Measurements from ENCODE around the gene BRCC3.

The BRCC3 gene

GRCh38 chrX:155046811-155047528 is 24.3 kb upstream of the BRCC3 start:
- H3K4me1 ChIP-seq = peaks cover 3% of the 10 kb centered on the region
- in situ Hi-C loops (cut with MboI; ENCODE audit: low sequenced_read_pairs) = loop anchor here (25.0 kb wide), 1 partner anchor 910 kb away; the partner anchor contains the start of gene OPN1LW

GRCh38 chrX:155048977-155049619 is 22.2 kb upstream of the BRCC3 start:
- H3K9me3 ChIP-seq = no peaks in the 10 kb centered on the region
- H3K4me3 ChIP-seq = no peak overlapping the region
- H3K36me3 ChIP-seq (replicated peaks) = no peaks in the 10 kb centered on the region
- peaks cover 9% of the 10 kb centered on the region for H3K4me1 ChIP-seq
- peak; percentile 52 to 85 for DNase-seq (ENCODE audit: low spot score in 2 of 2)
- in situ Hi-C loops (cut with MboI; ENCODE audit: low sequenced_read_pairs) = loop anchor here (25.0 kb wide), 1 partner anchor 912 kb away; the partner anchor contains the start of gene OPN1LW
- no peaks in the 10 kb centered on the region for H3K27me3 ChIP-seq (ENCODE audit: low read depth)

More at GRCh38 chrX:155046811-155047528, 24.3 kb upstream of the BRCC3 start:
- Histone ChIP-seq H3K36me3 (replicated peaks) (no peaks in the 10 kb centered on the region), H3K4me3 (no peak overlapping the region), H3K27me3 (ENCODE audit: low read depth) (no peaks in the 10 kb centered on the region), H3K9me3 (no peaks in the 10 kb centered on the region)
- no peak for DNase-seq (ENCODE audit: low spot score in 2 of 2)

GRCh38 chrX:155052738-155053498 is 18.4 kb upstream of the BRCC3 start:
- in situ Hi-C loops (cut with MboI; ENCODE audit: low sequenced_read_pairs) = loop anchor here (25.0 kb wide), 1 partner anchor 291 kb away; the partner anchor contains the start of genes DKC1 and GAB3
- Histone ChIP-seq H3K36me3 (replicated peaks) (no peaks in the 10 kb centered on the region; the same call in 1 of the 2 replicates), H3K27me3 (ENCODE audit: low read depth) (no peaks in the 10 kb centered on the region), H3K4me1 (peaks cover 12% of the 10 kb centered on the region), H3K4me3 (no peak overlapping the region), H3K9me3 (no peaks in the 10 kb centered on the region)
- no peak for DNase-seq (ENCODE audit: low spot score in 2 of 2)

DNA sequence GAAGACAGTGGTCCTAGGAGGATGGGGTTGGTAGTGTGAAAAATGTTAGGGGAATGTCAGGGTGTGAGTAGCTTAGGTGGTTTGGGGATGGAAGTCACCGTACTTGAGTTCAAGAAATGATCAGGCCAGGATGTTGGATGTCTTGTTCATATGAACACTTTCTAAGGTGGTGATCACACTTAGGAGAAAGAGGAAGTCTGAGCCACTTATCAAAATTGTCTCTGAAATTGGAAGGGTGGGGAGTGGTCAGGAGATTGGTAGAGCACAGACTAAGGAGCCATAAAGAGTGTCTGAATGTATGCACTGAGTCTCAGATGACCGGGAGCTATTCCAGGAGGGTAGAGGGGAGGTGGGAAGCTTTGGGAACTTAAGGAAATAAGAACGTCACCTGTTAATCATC is 17.7 kb upstream of the BRCC3 start:
- H3K27me3 ChIP-seq (ENCODE audit: low read depth) = no peaks in the 10 kb centered on the region
- in situ Hi-C loops (cut with MboI; ENCODE audit: low sequenced_read_pairs) = loop anchor here (25.0 kb wide), 1 partner anchor 291 kb away; the partner anchor contains the start of genes DKC1 and GAB3
- no peak for DNase-seq (ENCODE audit: low spot score in 2 of 2)

DNA sequence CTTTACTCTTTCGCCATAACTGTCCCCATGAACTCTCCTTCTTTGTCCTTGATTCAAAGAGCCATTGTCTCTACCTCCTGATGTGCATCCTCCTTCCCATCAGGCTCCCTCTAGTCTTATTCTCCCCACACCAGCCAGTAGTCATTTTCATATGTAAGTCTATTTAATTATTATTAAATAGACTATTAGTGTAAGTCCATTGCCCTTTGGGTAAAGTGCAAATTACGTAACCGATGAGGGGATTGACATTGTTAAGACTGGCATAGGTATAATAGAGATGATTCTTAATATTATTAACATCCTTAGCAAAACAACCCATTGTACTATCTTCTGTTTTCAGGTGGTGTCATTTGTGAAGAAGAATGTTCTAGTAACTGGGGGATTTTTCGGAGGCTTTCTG is 17.1 kb upstream of the BRCC3 start:
- in situ Hi-C loops (cut with MboI; ENCODE audit: low sequenced_read_pairs) = loop anchor here (25.0 kb wide), 1 partner anchor 292 kb away; the partner anchor contains the start of genes DKC1 and GAB3
- no peak for DNase-seq (ENCODE audit: low spot score in 2 of 2)
- H3K4me3 ChIP-seq = no peak overlapping the region
- H3K4me1 ChIP-seq = peaks cover 12% of the 10 kb centered on the region
- H3K9me3 ChIP-seq = no peaks in the 10 kb centered on the region
- H3K27me3 ChIP-seq (ENCODE audit: low read depth) = no peaks in the 10 kb centered on the region
- no peaks in the 10 kb centered on the region; the same call in none of the 2 replicates for H3K36me3 ChIP-seq (replicated peaks)

More for the DNA sequence above, 17.7 kb upstream of the BRCC3 start:
- no peak overlapping the region for H3K4me3 ChIP-seq
- no peaks in the 10 kb centered on the region; the same call in none of the 2 replicates for H3K36me3 ChIP-seq (replicated peaks)
- peaks cover 12% of the 10 kb centered on the region for H3K4me1 ChIP-seq
- no peaks in the 10 kb centered on the region for H3K9me3 ChIP-seq

GRCh38 chrX:155055494-155055893 is 15.8 kb upstream of the BRCC3 start:
- H3K9me3 ChIP-seq = no peaks in the 10 kb centered on the region
- peaks cover 6% of the 10 kb centered on the region for H3K36me3 ChIP-seq (replicated peaks)
- H3K4me1 ChIP-seq = peaks cover 12% of the 10 kb centered on the region
- no peak for DNase-seq (ENCODE audit: low spot score in 2 of 2)
- no peaks in the 10 kb centered on the region for H3K27me3 ChIP-seq (ENCODE audit: low read depth)
- in situ Hi-C loops (cut with MboI; ENCODE audit: low sequenced_read_pairs) = loop anchor here (5.0 to 25.0 kb wide), 2 partner anchors 73 to 293 kb away; partner anchors contain the start of genes DKC1 and GAB3
- no peak overlapping the region for H3K4me3 ChIP-seq

GRCh38 chrX:155056471-155056870 is 14.8 kb upstream of the BRCC3 start:
- Histone ChIP-seq H3K4me3 (no peak overlapping the region), H3K36me3 (replicated peaks) (peaks cover 12% of the 10 kb centered on the region), H3K4me1 (peaks cover 10% of the 10 kb centered on the region), H3K27me3 (ENCODE audit: low read depth) (no peaks in the 10 kb centered on the region), H3K9me3 (no peaks in the 10 kb centered on the region)
- in situ Hi-C loops (cut with MboI; ENCODE audit: low sequenced_read_pairs) = loop anchor here (5.0 to 25.0 kb wide), 2 partner anchors 74 to 294 kb away; partner anchors contain the start of genes DKC1 and GAB3
- no peak for DNase-seq (ENCODE audit: low spot score in 2 of 2)

GRCh38 chrX:155056877-155057792 is 14.2 kb upstream of the BRCC3 start:
- no peaks in the 10 kb centered on the region for H3K9me3 ChIP-seq
- DNase-seq (ENCODE audit: low spot score in 2 of 2) = peak; percentile 77 to 82
- peaks cover 8% of the 10 kb centered on the region for H3K4me1 ChIP-seq
- in situ Hi-C loops (cut with MboI; ENCODE audit: low sequenced_read_pairs) = loop anchor here (5.0 to 25.0 kb wide), 2 partner anchors 75 to 295 kb away; partner anchors contain the start of genes DKC1 and GAB3
- H3K4me3 ChIP-seq = no peak overlapping the region
- peaks cover 18% of the 10 kb centered on the region for H3K36me3 ChIP-seq (replicated peaks)
- no peaks in the 10 kb centered on the region for H3K27me3 ChIP-seq (ENCODE audit: low read depth)

- Histone ChIP-seq H3K9me3 (no peaks in the 10 kb centered on the region), H3K4me3 (no peak overlapping the region), H3K36me3 (replicated peaks) (peaks cover 24% of the 10 kb centered on the region), H3K4me1 (peaks cover 3% of the 10 kb centered on the region), H3K27me3 (ENCODE audit: low read depth) (no peaks in the 10 kb centered on the region)
- in situ Hi-C loops (cut with MboI; ENCODE audit: low sequenced_read_pairs) = loop anchor here (25.0 kb wide), 1 partner anchor 299 kb away; the partner anchor contains the start of genes DKC1 and GAB3
- DNase-seq (ENCODE audit: low spot score in 2 of 2) = no peak
Measured at GRCh38 chrX:155061760-155062159, 9.5 kb upstream of the BRCC3 start.

DNA sequence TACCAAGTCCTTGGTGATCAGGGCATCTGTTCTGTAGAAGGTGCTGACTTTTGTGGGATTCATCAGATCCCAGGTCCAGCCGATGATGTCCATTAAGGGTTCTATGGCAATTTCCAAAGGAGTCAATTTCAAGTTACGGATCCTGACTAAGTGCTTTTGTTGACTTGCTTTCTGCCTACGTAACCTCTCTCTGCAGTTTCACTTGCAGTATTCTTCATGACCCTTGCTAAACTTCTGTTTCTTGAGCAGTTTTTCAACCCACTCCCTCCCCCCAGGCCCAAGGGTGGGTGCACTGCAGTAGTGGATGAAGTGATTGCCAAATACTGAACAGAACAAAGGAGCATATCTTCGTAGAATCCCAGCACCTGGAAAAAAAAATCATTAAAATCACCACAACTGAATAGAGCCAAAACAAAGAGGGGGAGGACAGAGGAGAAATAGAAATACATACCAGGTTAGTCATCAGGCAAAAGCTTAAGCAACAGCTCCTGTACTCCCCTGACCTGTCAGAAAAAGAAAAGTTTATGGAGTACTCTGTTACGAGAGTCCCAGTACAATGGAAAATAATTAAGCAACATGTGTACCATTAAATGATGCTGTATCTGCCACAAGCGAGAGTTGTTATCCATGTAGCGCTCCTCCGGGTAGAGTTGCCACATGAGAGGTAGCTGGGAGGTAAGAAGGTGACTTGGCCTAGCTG is 6.1 kb upstream of the BRCC3 start:
- H3K4me3 ChIP-seq = no peak overlapping the region
- in situ Hi-C loops (cut with MboI; ENCODE audit: low sequenced_read_pairs) = loop anchor here (25.0 kb wide), 1 partner anchor 303 kb away; the partner anchor contains the start of genes DKC1 and GAB3
- no peak for DNase-seq (ENCODE audit: low spot score in 2 of 2)
- peaks cover 20% of the 10 kb centered on the region for H3K36me3 ChIP-seq (replicated peaks)
- H3K27me3 ChIP-seq (ENCODE audit: low read depth) = no peaks in the 10 kb centered on the region
- peaks cover 8% of the 10 kb centered on the region for H3K4me1 ChIP-seq
- H3K9me3 ChIP-seq = no peaks in the 10 kb centered on the region

GRCh38 chrX:155068165-155068564 is 3.1 kb upstream of the BRCC3 start:
- DNase-seq (ENCODE audit: low spot score in 2 of 2) = no peak
- peaks cover 6% of the 10 kb centered on the region; the same call in 1 of the 2 replicates for H3K36me3 ChIP-seq (replicated peaks)
- peaks cover 8% of the 10 kb centered on the region for H3K4me1 ChIP-seq
- no peaks in the 10 kb centered on the region for H3K9me3 ChIP-seq
- H3K4me3 ChIP-seq = no peak overlapping the region
- in situ Hi-C loops (cut with MboI; ENCODE audit: low sequenced_read_pairs) = loop anchor here (25.0 kb wide), 1 partner anchor 306 kb away; the partner anchor contains the start of genes DKC1 and GAB3
- no peaks in the 10 kb centered on the region for H3K27me3 ChIP-seq (ENCODE audit: low read depth)

- in situ Hi-C loops (cut with MboI; ENCODE audit: low sequenced_read_pairs) = loop anchor here (25.0 kb wide), 1 partner anchor 307 kb away; the partner anchor contains the start of genes DKC1 and GAB3
- peak overlapping the region; percentile 66 for H3K4me3 ChIP-seq
- H3K27me3 ChIP-seq (ENCODE audit: low read depth) = no peaks in the 10 kb centered on the region
- DNase-seq (ENCODE audit: low spot score in 2 of 2) = no peak
- H3K9me3 ChIP-seq = no peaks in the 10 kb centered on the region
- H3K4me1 ChIP-seq = peaks cover 8% of the 10 kb centered on the region
- H3K36me3 ChIP-seq (replicated peaks) = peaks cover 18% of the 10 kb centered on the region
Measured at GRCh38 chrX:155069414-155069813, 1.9 kb upstream of the BRCC3 start.

All from HAP-1 (cell line).